ENCODE results near the gene GAK.

DNA sequence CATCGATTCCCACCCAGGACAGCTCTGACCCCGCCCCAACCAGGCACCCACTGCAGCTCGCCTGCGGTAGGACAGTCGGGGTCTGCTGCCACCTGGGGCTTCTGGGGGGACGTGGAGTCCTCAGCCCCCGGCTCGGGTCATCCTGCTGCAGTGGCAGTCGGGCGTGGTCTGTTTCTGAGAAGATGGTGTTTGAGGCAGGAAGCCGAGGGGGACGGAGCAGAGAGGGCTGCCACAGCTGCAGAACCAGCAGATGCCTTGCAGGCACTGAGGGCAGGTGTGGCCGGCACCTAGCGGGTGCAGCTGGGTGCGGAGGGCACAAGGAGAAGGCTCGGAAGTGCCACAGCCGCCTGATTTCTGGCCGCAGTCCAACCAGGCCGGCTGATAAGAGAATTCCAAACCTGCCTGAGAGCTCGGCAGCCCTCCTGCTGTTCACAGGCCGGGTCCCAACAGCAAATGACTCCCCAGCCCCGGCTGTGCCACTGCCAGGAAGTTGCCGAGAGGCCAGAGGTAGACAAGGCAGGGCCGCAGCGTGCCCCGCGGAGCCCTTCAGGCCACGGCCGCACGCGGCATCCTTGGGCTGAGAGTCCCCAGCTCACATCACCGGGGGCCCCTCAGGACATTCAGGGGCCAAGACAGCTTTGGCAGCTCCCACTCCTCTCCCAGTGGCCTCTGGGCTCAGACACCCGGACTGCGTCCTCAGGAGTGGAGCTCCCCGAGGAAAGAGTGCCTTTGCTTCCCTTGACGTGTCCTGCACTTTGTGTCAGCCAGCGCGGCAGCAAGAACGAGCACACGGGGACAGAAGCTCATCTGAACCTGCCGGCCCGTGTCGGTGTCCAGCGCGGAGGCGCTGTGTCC, 96.7 kb downstream of the GAK start:
- TF ChIP-seq, protein P1, sequence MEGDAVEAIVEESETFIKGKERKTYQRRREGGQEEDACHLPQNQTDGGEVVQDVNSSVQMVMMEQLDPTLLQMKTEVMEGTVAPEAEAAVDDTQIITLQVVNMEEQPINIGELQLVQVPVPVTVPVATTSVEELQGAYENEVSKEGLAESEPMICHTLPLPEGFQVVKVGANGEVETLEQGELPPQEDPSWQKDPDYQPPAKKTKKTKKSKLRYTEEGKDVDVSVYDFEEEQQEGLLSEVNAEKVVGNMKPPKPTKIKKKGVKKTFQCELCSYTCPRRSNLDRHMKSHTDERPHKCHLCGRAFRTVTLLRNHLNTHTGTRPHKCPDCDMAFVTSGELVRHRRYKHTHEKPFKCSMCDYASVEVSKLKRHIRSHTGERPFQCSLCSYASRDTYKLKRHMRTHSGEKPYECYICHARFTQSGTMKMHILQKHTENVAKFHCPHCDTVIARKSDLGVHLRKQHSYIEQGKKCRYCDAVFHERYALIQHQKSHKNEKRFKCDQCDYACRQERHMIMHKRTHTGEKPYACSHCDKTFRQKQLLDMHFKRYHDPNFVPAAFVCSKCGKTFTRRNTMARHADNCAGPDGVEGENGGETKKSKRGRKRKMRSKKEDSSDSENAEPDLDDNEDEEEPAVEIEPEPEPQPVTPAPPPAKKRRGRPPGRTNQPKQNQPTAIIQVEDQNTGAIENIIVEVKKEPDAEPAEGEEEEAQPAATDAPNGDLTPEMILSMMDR (IDR thresholded peaks at IDR 0.05): no peak
- TF ChIP-seq POLR2A (IDR thresholded peaks at IDR 0.05): no peak
